AG10803 (cell line): ENCODE results near the gene BNC2.

ENCODE experiments used
- DNase-seq: peaks from one replicate; pipeline ENCODE4 v3.0.0; 2010; ENCODE audit warnings: low read depth
- H3K4me3 ChIP-seq: 2 replicates; pipeline ENCODE4 v1.5.1; 2011; ENCODE audit warnings: mild to moderate bottlenecking, low read length, control low read depth
- TF ChIP-seq, protein P1 (sequence below): conservative IDR thresholded peaks from 2 replicates; pipeline ENCODE4 v1.5.1; 2011; ENCODE audit warnings: mild to moderate bottlenecking, low read length, control low read depth, inconsistent platforms

Gene BNC2

GRCh38 chr9:16755467-16756160 is 114.9 kb downstream of the BNC2 start:
- H3K4me3 ChIP-seq: no peak overlapping the region
- TF ChIP-seq, protein P1, sequence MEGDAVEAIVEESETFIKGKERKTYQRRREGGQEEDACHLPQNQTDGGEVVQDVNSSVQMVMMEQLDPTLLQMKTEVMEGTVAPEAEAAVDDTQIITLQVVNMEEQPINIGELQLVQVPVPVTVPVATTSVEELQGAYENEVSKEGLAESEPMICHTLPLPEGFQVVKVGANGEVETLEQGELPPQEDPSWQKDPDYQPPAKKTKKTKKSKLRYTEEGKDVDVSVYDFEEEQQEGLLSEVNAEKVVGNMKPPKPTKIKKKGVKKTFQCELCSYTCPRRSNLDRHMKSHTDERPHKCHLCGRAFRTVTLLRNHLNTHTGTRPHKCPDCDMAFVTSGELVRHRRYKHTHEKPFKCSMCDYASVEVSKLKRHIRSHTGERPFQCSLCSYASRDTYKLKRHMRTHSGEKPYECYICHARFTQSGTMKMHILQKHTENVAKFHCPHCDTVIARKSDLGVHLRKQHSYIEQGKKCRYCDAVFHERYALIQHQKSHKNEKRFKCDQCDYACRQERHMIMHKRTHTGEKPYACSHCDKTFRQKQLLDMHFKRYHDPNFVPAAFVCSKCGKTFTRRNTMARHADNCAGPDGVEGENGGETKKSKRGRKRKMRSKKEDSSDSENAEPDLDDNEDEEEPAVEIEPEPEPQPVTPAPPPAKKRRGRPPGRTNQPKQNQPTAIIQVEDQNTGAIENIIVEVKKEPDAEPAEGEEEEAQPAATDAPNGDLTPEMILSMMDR: no peak
- DNase-seq: no peak

GRCh38 chr9:16754662-16755061 is 115.8 kb downstream of the BNC2 start:
- no peak for DNase-seq
- H3K4me3 ChIP-seq: no peak overlapping the region
- TF ChIP-seq, protein P1: no peak

GRCh38 chr9:16753256-16753655 is 117.2 kb downstream of the BNC2 start:
- no peak overlapping the region for H3K4me3 ChIP-seq
- peak; percentile 56 for DNase-seq
- TF ChIP-seq, protein P1: no peak

- H3K4me3 ChIP-seq: no peak overlapping the region
- TF ChIP-seq, protein P1: no peak
- no peak for DNase-seq
Observed at GRCh38 chr9:16752601-16753000, 117.9 kb downstream of the BNC2 start.

GRCh38 chr9:16750553-16750952 is 119.9 kb downstream of the BNC2 start:
- no peak overlapping the region for H3K4me3 ChIP-seq
- no peak for DNase-seq
- TF ChIP-seq, protein P1: no peak

DNA sequence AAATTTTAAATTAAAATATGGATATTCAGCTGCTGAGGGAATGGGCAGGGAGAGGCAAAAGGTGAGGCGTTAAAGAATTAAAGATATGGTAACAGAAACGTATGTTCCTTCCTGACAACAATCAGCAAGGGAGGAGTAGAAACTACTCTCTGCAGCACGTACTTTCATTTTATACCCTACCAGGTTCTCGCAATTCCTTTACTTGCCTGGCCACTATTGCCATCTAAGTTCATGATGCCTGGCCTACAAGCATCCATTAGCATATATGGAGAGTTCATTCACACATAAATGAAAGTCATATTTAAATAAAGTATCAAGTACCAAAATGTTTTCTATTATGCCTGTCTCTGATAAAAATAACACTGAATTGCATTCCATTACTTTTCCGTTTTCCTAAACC is 125.1 kb downstream of the BNC2 start:
- H3K4me3 ChIP-seq: no peak overlapping the region
- no peak for DNase-seq
- TF ChIP-seq, protein P1: no peak

GRCh38 chr9:16744394-16744793 is 126.1 kb downstream of the BNC2 start:
- DNase-seq: peak; percentile 62
- TF ChIP-seq, protein P1: no peak

More at GRCh38 chr9:16744394-16744793, 126.1 kb downstream of the BNC2 start:
- no peak overlapping the region for H3K4me3 ChIP-seq
